SK-N-MC (cell line): Measurements from ENCODE around the gene CES3.
"Not testable (repeated sequence)": the region's sequence is repeated elsewhere in the genome, so short reads cannot be mapped to it uniquely, and the experiment has no call there.

Experiments used
- DNase-seq: peaks from one replicate; pipeline ENCODE4 v3.0.0-alpha.2; 2011; ENCODE audit warnings: low read depth, low spot score
- H3K27ac ChIP-seq: fragments of 200-600 bp; sonication (generic); 2 replicates; pipeline ENCODE4 v1.5.1; 2016; ENCODE audit warnings: mixed run types
- H3K36me3 ChIP-seq: fragments of 200-600 bp; sonication (generic); 2 replicates; pipeline ENCODE4 v1.6.1; 2017; ENCODE audit warnings: antibody characterized with exemption, low read length, mixed read lengths; ENCODE audit not compliant: insufficient read depth
- H3K4me3 ChIP-seq: fragments of 200-600 bp; sonication (generic); 2 replicates; pipeline ENCODE4 v1.5.1; 2016
- H3K9ac ChIP-seq: fragments of 200-600 bp; sonication (generic); 2 replicates; pipeline ENCODE4 v1.8.0; 2017; ENCODE audit warnings: mixed run types, mixed read lengths; ENCODE audit not compliant: insufficient read length
- H3K9me3 ChIP-seq: fragments of 200-600 bp; sonication (generic); 2 replicates; pipeline ENCODE4 v1.6.1; 2017; ENCODE audit warnings: low read depth, mild to moderate bottlenecking, antibody characterized with exemption, low read length, moderate library complexity, mixed read lengths
- EZH2 ChIP-seq: fragments of 200-600 bp; sonication (generic); IDR thresholded peaks from one replicate; pipeline ENCODE4 v1.6.1; 2017; ENCODE audit warnings: antibody characterized with exemption
- FOXP2 ChIP-seq: optimal IDR thresholded peaks from 2 replicates; pipeline ENCODE3; 2011; ENCODE audit warnings: mild to moderate bottlenecking, moderate library complexity; ENCODE audit not compliant: insufficient read depth; ENCODE audit errors: extremely low read length, control extremely low read depth
- POLR2AphosphoS5 ChIP-seq: IDR thresholded peaks from 2 replicates; pipeline ENCODE4 v1.6.1; 2012; ENCODE audit warnings: mild to moderate bottlenecking, low read depth, low read length, borderline replicate concordance

Gene CES3

DNA sequence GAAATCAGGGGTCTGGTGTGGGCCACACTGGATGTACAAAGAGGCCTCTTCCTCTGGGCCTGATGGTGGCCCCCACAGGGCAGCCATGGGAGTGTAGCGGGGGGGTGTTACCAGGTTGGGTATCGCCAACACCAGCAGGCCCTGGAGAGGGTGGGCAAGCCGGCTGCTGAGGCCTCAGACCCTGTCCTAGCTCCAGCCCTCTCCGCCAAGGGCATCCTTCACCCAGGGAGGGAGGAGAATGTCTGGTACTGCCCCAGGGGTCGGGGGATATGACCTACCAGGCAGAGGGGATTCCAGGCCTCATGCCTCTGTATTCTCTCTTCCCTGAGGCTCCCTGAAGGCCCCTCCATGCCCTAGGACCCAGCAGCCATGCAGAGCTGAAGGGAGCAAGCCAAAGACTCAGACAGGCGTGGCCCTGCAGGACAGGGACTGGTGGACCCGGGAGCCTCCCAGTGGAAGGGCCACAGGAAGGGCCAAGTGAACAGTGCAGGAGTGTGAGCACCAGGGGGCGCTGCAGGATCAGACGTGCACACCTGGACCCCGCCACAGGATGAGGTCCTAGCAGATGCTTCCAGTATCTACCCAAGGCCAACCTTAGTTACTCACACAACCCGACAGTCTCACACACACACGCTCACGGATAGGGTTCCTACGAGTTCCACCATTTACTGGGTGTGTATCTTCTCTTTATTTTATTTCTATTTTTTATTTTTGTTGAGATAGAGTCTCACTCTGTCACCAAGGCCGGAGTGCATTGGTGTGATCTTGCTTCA is 16.5 kb downstream of the CES3 start:
- TF ChIP-seq POLR2AphosphoS5 = no peak
- TF ChIP-seq FOXP2 = no peak
- no peak for TF ChIP-seq EZH2
- Histone ChIP-seq H3K27ac (no peak overlapping the region), H3K4me3 (no peak overlapping the region), H3K9ac (no peak overlapping the region), H3K9me3 (no peaks in the 10 kb centered on the region), H3K36me3 (no peaks in the 10 kb centered on the region)
- peak; percentile 6 for DNase-seq

DNA sequence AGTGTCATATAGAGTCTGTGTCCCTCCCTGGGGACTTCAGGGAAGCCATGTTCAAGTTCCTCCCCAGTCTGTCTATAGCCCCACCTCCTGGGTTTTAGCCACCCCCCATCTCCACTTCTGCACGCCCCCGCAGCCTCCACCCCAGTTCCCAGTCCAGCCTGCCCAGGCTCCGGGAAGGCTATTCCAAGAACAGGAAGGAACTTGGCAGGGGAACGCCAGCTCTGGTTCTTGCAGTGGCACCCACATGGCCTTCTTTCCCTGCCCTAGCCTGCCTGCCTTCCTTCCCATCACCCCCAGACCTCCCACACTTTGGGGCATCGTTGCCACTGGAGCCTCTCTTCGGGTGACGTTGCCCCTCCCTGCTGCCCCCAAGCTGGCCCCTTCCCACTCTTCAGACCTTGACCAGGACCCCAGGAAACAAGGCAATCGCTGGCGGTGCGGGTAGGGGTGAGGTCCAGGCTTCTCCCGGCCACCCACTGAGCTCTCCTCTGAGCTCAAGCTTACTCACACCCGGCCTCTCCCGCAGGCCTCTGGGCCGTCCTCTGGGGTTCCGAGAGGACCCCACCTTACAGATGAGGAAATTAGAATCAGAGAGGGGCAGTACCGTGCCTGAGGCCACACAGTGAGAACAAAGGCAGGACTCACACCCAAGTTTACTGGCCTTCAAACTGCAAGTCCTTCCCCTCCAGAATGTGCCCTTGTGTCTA is 18.1 kb downstream of the CES3 start:
- H3K27ac ChIP-seq = no peak overlapping the region
- no peak for DNase-seq
- H3K9ac ChIP-seq = no peak overlapping the region
- H3K4me3 ChIP-seq = no peak overlapping the region
- no peak for TF ChIP-seq POLR2AphosphoS5
- no peak for TF ChIP-seq FOXP2
- TF ChIP-seq EZH2 = no peak
- no peaks in the 10 kb centered on the region for H3K36me3 ChIP-seq
- H3K9me3 ChIP-seq = no peaks in the 10 kb centered on the region

DNA sequence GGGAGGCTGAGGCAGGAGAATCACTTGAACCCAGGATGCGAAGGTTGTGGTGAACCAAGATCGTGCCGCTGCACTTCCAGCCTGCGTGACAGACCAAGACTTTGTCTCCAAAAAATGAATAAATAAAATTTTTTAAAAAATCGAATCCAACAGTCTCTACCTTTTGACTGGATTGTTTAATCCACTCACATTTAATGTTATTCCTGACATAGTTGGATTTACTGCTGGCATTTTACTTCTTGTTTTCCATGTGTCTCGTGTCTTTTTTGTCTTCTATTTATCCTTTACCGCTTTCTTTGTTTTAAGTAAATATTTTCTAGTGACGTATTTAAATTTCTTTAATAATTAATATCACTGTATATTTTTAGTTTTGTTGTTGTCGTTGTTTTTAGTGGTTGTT is 22.0 kb downstream of the CES3 start:
- TF ChIP-seq POLR2AphosphoS5 = no peak
- TF ChIP-seq EZH2 = no peak
- TF ChIP-seq FOXP2 = no peak
- no peak overlapping the region for H3K9ac ChIP-seq
- H3K4me3 ChIP-seq = no peak overlapping the region
- H3K36me3 ChIP-seq = no peaks in the 10 kb centered on the region
- H3K27ac ChIP-seq = no peak overlapping the region
- H3K9me3 ChIP-seq = no peaks in the 10 kb centered on the region
- DNase-seq = no peak

DNA sequence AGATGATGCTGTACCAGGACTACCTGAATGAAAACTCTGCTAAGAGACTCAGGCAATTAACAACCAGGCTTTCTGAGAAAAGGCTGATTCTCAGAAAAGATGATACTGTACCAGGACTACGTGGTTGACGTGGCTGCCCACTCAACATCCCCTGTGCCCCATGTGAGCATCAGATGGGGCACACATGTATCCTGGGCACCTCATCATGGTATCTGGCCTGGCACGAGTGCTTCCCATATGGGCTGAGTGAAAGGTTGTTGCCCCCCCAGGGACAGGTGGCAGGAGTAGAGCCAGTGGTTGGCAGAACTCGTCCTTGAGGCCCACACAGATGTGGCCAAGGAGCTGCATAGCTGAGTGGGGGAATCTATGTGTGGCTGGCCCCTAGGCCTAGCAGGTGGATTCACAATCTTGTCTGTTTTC is 23.8 kb downstream of the CES3 start:
- no peak for DNase-seq
- Histone ChIP-seq H3K9me3 (no peaks in the 10 kb centered on the region), H3K4me3 (no peak overlapping the region), H3K36me3 (no peaks in the 10 kb centered on the region), H3K9ac (no peak overlapping the region), H3K27ac (no peak overlapping the region)
- no peak for TF ChIP-seq EZH2
- TF ChIP-seq POLR2AphosphoS5 = no peak
- TF ChIP-seq FOXP2 = no peak

DNA sequence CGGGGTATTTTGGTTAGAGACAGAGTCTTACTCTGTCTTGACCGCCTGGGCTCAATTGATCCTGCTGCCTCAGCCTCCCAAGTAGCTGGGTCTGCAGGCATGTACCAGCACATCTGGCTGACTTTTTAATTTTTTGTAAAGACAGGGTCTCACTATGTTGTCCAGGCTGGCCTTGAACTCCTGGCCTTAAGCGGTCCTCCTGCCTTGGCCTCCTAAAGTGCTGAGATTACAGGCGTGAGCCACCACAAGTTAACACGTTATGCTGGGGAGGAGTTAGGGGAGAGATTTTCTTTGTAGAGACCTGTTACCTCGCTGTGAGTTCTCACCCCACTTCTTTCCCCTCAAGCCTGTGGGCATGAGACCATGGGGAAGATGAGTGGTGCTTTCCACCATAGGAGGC is 25.5 kb downstream of the CES3 start:
- Histone ChIP-seq H3K27ac (no peak overlapping the region), H3K9ac (no peak overlapping the region), H3K9me3 (no peaks in the 10 kb centered on the region), H3K36me3 (no peaks in the 10 kb centered on the region), H3K4me3 (no peak overlapping the region)
- TF ChIP-seq FOXP2 (no peak), POLR2AphosphoS5 (no peak), EZH2 (no peak)
- no peak for DNase-seq

DNA sequence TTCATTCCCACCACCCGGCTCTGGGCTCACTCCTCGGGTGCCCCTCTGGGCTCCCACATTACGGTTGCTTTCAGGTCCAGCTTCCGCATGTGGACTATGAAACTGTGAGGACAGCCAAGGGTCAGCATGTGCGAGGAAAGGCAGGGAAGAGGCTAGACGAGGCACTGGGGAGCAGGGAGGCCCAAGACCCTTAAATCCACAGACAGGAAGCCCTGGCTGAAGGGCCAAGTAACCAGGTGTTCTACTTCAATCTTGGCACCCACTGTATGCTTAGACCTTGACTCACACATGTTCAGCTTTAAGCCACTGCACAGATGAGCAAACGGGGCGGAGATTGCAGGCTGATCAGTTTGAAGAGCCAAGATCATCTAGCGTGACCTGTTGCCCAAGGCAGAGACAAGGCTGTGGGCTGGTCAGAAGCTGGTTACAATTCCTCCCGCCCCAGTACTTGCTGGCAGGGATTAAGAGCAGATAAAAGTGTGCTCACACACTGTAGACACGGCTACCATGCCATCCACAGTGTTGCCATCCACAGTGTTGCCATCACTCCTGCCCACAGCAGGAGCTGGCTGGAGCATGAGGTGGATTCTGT is 27.2 kb downstream of the CES3 start, which contains the start of gene CES4A:
Gene CES4A, plus strand, starts transcription at position 393 of the 592 bp plus-strand sequence. Its CDS starts 184 bp downstream, at position 577.
- H3K9ac ChIP-seq = no peak within 1 kb of the TSS
- TF ChIP-seq FOXP2 = no peak
- TF ChIP-seq POLR2AphosphoS5 = no peak
- TF ChIP-seq EZH2 = no peak
- H3K27ac ChIP-seq = no peak within 1 kb of the TSS
- H3K36me3 ChIP-seq = no peaks in the 10 kb centered on the region
- H3K4me3 ChIP-seq = no peak within 1 kb of the TSS
- DNase-seq = no peak
- H3K9me3 ChIP-seq = no peaks in the 10 kb centered on the region

DNA sequence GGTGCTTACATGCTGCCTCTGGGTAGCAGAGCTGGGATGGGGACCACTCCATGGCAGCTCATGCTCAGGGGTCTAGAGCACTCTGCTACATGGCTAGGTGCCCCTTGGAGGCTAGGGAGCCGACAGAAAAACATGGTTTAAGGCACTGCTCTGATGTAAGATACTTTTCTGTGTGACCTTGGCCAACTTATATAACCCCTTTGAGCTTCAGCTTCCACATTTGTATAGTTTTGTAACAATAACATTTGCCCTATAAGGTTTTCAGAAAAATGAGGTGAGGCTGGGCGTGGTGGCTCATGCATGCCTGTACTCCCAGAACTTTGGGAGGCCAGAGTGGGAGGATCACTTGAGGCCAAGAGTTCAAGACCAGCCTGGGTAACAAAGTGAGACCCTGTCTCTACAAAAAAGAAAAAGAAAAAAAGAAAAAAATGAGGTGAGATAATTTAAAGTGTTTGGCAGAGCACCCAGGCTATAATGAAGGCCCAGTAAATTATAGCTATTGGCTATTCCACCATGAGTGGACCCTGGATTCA is 30.5 kb downstream of the CES3 start:
- no peak for DNase-seq
- H3K4me3 ChIP-seq = no peak overlapping the region
- TF ChIP-seq FOXP2 (no peak), EZH2 (no peak), POLR2AphosphoS5 (no peak)
- H3K9me3 ChIP-seq = no peaks in the 10 kb centered on the region
- H3K36me3 ChIP-seq = no peaks in the 10 kb centered on the region
- no peak overlapping the region for H3K9ac ChIP-seq
- H3K27ac ChIP-seq = no peak overlapping the region

DNA sequence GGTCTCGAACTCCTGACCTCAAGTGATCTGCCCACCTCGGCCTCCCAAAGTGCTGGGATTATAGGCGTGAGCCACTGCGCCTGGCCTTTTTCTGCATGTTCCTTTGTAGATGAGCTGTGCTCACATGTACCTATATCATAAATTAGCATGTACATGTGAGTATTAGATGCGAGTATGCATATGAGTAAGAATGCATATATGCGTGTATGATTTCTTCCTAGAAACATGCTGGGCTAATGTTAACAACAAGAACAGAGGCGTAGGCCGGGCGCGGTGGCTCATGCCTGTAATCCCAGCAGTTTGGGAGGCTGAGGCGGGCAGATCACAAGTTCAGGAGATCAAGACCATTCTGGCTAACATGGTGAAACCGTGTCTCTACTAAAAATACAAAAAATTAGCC is 32.5 kb downstream of the CES3 start:
- H3K36me3 ChIP-seq, H3K9ac ChIP-seq, H3K4me3 ChIP-seq, H3K27ac ChIP-seq, DNase-seq, H3K9me3 ChIP-seq: not testable (repeated sequence)
